Measurements from ENCODE around the gene MECR.

GRCh38 chr1:29238620-29239002 is 7.9 kb upstream of the MECR start:
- no peak for TF ChIP-seq CTCF (IDR thresholded peaks at IDR 0.05; ENCODE audit: low read length)
- TF ChIP-seq EZH2 (optimal IDR thresholded peaks at IDR 0.05; ENCODE audit: low read depth, low read length): no peak
- no peak for TF ChIP-seq EZH2phosphoT487 (IDR thresholded peaks at IDR 0.05; ENCODE audit: low read length)
